ENCODE data around the gene FABP3.

- TF ChIP-seq CEBPZ (IDR thresholded peaks at IDR 0.05; ENCODE audit: low read length) = no peak
- no peak for TF ChIP-seq RBM22 (optimal IDR thresholded peaks at IDR 0.05; ENCODE audit: low read length)
- no peak for TF ChIP-seq IRF1 (CRISPR knock-in tag; IDR thresholded peaks at IDR 0.05; ENCODE audit: low read depth)
- no peak for TF ChIP-seq NFE2 (CRISPR knock-in tag; IDR thresholded peaks at IDR 0.05)
- no peak for TF ChIP-seq THAP8 (CRISPR knock-in tag; IDR thresholded peaks at IDR 0.05; ENCODE audit: borderline replicate concordance)
- no peak for TF ChIP-seq SRSF1 (optimal IDR thresholded peaks at IDR 0.05; ENCODE audit: low read depth, low read length)
- no peak for TF ChIP-seq NR3C1 (CRISPR knock-in tag; IDR thresholded peaks at IDR 0.05)
These were observed 45.9 kb upstream of the FABP3 start for GRCh38 chr1:31418626-31419323.
